Measurements from ENCODE around the gene PTGER3. TPM values are rescaled to one million over a fixed set of nuclear protein-coding genes. Genes with fewer than 3 reads are reported as not detected.

PTGER3 gene
- total RNA-seq, 1 donor from 2014 or later, result 2.5 TPM

- Mint-ChIP-seq H3K4me1 (ENCODE audit: low read depth) (peaks cover 10% of the 10 kb centered on the region), H3K9me3 (ENCODE audit: low read depth) (no peaks in the 10 kb centered on the region), H3K36me3 (ENCODE audit: low read depth) (no peaks in the 10 kb centered on the region), H3K27me3 (ENCODE audit: low read depth) (peaks cover 10% of the 10 kb centered on the region), H3K4me3 (ENCODE audit: unreplicated experiment) (no peak overlapping the region), H3K27ac (ENCODE audit: unreplicated experiment) (no peak overlapping the region)
- TF ChIP-seq CTCF (IDR thresholded peaks at IDR 0.05), result no peak
- DNase-seq (ENCODE audit: low spot score), result no peak
Measured at GRCh38 chr1:71015745-71016144, 31.9 kb downstream of the PTGER3 start.

GRCh38 chr1:71014178-71014579 lies 33.4 kb downstream of the PTGER3 start:
- Mint-ChIP-seq H3K27me3 (ENCODE audit: low read depth) (peaks cover 14% of the 10 kb centered on the region), H3K27ac (ENCODE audit: unreplicated experiment) (no peak overlapping the region), H3K4me1 (ENCODE audit: low read depth) (peaks cover 9% of the 10 kb centered on the region), H3K36me3 (ENCODE audit: low read depth) (no peaks in the 10 kb centered on the region), H3K9me3 (ENCODE audit: low read depth) (no peaks in the 10 kb centered on the region), H3K4me3 (ENCODE audit: unreplicated experiment) (no peak overlapping the region)
- TF ChIP-seq CTCF (IDR thresholded peaks at IDR 0.05), result no peak
- DNase-seq (ENCODE audit: low spot score), result no peak

GRCh38 chr1:71002709-71003475 lies 44.7 kb downstream of the PTGER3 start:
- Mint-ChIP-seq H3K4me3 (ENCODE audit: unreplicated experiment) (no peak overlapping the region), H3K27ac (ENCODE audit: unreplicated experiment) (no peak overlapping the region), H3K36me3 (ENCODE audit: low read depth) (no peaks in the 10 kb centered on the region), H3K4me1 (ENCODE audit: low read depth) (no peaks in the 10 kb centered on the region), H3K27me3 (ENCODE audit: low read depth) (peaks cover 22% of the 10 kb centered on the region), H3K9me3 (ENCODE audit: low read depth) (no peaks in the 10 kb centered on the region)
- DNase-seq (ENCODE audit: low spot score), result no peak
- no peak for TF ChIP-seq CTCF (IDR thresholded peaks at IDR 0.05)

GRCh38 chr1:71001624-71002023 lies 46.0 kb downstream of the PTGER3 start:
- Mint-ChIP-seq H3K4me3 (ENCODE audit: unreplicated experiment) (no peak overlapping the region), H3K27ac (ENCODE audit: unreplicated experiment) (no peak overlapping the region), H3K27me3 (ENCODE audit: low read depth) (peaks cover 18% of the 10 kb centered on the region), H3K36me3 (ENCODE audit: low read depth) (no peaks in the 10 kb centered on the region), H3K9me3 (ENCODE audit: low read depth) (no peaks in the 10 kb centered on the region), H3K4me1 (ENCODE audit: low read depth) (no peaks in the 10 kb centered on the region)
- no peak for DNase-seq (ENCODE audit: low spot score)
- no peak for TF ChIP-seq CTCF (IDR thresholded peaks at IDR 0.05)

GRCh38 chr1:70997793-70998192 lies 49.8 kb downstream of the PTGER3 start:
- Mint-ChIP-seq H3K4me3 (ENCODE audit: unreplicated experiment) (no peak overlapping the region), H3K27ac (ENCODE audit: unreplicated experiment) (no peak overlapping the region), H3K27me3 (ENCODE audit: low read depth) (peaks cover 17% of the 10 kb centered on the region), H3K36me3 (ENCODE audit: low read depth) (no peaks in the 10 kb centered on the region), H3K4me1 (ENCODE audit: low read depth) (no peaks in the 10 kb centered on the region), H3K9me3 (ENCODE audit: low read depth) (no peaks in the 10 kb centered on the region)
- no peak for TF ChIP-seq CTCF (IDR thresholded peaks at IDR 0.05)
- no peak for DNase-seq (ENCODE audit: low spot score)
